Effector CD8-positive, alpha-beta T cell (primary cell): ENCODE results near the gene ZNF439.
"Not testable (repeated sequence)": the region's sequence is repeated elsewhere in the genome, so short reads cannot be mapped to it uniquely, and the experiment has no call there.

ENCODE experiments used
- DNase-seq: peaks from one replicate; lab custom pipeline; 2025; lab: John Stamatoyannopoulos, UW

Gene ZNF439

GRCh38 chr19:11868188-11868587 is 19.7 kb downstream of the ZNF439 start:
- no peak for DNase-seq

GRCh38 chr19:11872624-11873023 is 24.1 kb downstream of the ZNF439 start:
- no peak for DNase-seq

- DNase-seq: no peak
These were observed 25.2 kb downstream of the ZNF439 start for GRCh38 chr19:11873762-11874161.

DNA sequence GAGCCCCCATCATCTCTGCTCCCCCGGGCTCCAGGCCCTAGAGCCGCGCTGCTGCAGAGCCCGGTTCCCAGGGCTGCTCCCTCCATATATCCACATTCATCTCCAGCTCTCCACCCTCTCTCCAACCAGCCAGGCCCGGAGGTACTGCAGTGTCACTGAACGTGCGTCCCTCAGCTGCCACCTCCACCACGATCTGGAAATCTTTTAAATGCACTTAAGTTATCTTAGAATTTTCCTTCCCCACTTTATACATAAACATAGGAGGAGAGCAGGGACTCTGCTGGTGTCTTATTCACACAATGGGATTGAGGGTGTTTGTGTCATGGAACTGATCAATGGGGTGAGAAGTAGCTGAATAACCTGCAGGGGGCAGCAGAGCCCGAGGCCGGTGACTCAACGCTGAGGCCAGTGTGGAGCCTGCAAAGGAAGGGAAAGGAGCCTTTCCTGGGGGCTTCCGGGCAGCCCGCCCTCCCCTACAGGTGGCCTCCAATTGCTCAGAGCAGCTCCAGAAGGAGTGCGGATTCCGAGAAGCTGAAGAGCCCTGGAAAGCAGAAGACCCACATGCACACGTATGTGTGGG is 31.3 kb downstream of the ZNF439 start:
- DNase-seq: peak; percentile 1

DNA sequence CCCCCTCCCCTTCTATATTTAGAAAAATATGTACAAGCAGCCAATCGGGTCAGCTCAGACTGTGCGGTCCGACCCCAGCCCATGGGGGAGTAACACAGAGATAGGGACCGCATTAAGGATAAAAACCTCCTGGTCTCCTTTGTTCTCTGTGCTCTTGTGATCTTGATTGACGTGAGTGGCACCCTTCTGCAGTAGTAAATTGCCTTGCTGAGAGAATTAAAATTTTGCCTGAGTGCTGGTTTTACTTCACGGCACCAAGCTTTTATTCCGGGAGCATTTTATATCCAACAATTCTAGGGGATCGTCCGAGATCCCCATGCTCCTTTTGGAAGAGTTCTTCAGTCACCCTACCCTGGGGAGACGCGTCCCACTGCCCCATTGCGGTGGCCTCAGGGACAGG is 32.1 kb downstream of the ZNF439 start:
- DNase-seq: no peak

DNA sequence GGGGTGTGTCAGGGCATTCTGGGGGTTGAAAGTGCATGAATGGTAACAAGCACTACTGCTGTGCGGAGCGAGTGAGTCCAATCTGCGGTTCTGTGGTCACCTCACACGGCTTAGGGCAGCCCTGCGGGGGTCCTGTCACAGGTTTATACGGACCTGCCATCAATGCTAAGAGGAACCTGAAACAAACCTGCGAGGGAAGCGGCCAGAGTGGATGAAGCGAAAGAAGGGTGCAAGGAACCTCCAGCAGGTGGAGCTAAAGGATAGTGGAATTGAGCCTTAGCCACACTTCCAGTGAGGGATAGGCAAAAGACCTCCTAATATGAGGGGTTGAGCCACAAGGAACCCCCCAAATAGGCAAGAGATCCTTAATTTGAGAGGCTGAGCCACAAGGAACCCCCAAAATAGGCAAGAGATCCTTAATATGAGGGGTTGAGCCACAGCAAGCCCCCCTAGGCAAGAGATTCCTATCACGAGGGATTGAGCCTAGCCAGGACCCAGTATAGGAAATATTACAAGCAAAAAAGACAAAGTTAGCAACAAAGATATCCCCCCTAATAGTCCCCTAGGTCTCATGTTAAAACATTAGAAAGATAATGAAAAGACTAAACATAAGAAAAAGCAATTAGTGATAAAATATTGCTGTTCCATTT is 32.8 kb downstream of the ZNF439 start:
- peak; percentile 32 for DNase-seq

GRCh38 chr19:11882606-11883005 is 34.1 kb downstream of the ZNF439 start:
- DNase-seq: no peak

GRCh38 chr19:11887234-11887610 is 38.7 kb downstream of the ZNF439 start:
- no peak for DNase-seq

DNA sequence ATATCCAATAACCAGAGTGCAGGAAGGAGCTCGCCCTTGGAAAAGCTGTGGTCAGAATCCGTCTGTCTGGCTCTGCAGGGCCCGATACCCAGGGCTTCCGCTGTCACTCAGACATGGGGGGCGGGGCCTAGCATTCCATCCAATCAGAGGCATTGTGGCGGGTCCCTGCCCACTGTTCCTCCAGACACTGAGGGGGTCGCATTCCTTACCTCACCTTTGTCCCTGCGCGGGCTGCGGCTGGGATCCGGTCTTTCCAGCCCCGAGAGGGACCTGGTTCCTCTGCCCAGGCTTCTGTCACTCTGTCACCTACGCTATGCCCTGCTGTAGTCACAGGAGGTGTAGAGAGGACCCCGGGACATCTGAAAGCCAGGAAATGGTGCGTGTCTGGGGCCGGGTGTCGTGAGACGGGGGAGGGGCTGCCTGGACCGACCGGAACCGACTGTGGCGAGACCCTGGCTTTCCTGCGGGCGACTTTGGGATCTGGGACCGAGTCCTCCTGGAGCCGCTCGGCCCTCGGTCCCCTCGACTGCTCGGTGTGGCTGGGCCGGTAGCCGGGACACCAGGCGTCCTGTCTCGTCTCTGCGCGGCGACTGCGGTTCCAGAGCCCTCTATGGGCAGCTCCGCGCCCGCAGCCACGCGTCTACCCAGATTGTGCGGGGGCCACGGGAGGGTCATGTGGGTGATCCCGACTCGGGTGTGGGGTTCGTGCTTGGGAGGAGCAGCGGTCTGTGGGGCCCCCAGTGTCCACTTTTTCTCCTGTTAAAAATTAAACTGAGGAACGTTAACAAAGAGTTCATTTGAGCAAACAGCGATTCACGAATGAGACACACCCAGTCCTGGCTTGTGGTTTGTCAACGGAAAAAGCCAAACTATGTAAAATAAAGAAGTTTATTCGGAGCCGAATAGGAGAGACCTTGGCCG is 39.3 kb downstream of the ZNF439 start, which contains the start of gene ZNF69:
Gene ZNF69 (plus strand): TSS at position 172 of the 921 bp plus-strand sequence. CDS start 142 bp downstream, at position 314.
- peak; percentile 66 for DNase-seq

GRCh38 chr19:11889901-11890300 is 41.4 kb downstream of the ZNF439 start:
- DNase-seq: not testable (repeated sequence)

- DNase-seq: no peak
These were observed 42.1 kb downstream of the ZNF439 start for GRCh38 chr19:11890634-11891033.

DNA sequence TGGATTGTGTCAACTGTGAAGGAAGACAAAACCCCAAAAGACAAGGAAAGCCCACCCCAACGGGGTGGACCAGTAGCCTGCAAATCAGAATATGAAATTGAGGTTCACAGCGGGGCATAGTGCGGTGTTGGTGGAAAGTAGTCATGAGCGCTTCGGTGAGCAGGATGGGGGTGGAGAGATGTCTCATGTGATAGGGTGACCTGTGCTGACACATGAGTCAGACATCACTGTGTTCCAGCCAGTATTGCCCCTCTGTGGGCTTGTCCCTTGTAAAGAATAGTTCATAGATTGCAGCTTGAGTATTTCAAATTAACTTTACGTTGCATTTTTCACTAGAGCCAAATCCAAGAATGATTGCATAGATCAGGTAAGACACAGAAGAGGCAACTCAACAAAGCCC is 46.3 kb downstream of the ZNF439 start:
- DNase-seq: no peak

- DNase-seq: no peak
These were observed 53.7 kb downstream of the ZNF439 start for GRCh38 chr19:11902228-11902627.

DNA sequence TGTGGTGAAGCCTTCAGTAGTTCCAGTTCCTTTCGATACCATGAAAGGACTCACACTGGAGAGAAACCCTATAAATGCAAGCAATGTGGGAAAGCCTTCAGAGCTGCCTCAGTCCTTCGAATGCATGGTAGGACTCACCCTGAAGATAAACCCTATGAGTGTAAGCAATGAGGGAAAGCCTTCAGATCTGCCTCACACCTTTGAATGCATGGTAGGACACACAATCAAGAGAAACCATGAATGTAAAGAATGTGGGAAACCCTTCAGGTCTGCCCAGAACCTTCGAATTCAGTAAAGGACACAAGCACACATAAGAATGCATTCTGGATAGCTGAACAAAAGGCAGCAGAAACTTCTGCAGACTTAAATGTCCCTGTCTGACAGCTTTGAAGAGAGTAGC is 57.4 kb downstream of the ZNF439 start:
- no peak for DNase-seq

GRCh38 chr19:11911937-11912336 is 63.4 kb downstream of the ZNF439 start:
- not testable (repeated sequence) for DNase-seq

- not testable (repeated sequence) for DNase-seq
These were observed 66.0 kb downstream of the ZNF439 start for GRCh38 chr19:11914417-11915051.
